Keratinocyte (primary cell): Measurements from ENCODE around the gene ANXA3. TPM values are rescaled to one million over a fixed set of nuclear protein-coding genes. Genes with fewer than 3 reads are reported as not detected.

Experiments used
- DNase-seq: peaks from one replicate; pipeline ENCODE4 v3.0.0-alpha.2; 2011; ENCODE audit warnings: low read depth, missing footprints, low spot score
- FAIRE-seq: peaks from 2 replicates; lab custom pipeline; 2011; peaks lifted over from hg19 to GRCh38; lab: Jason Lieb, UNC
- H2AFZ ChIP-seq: 2 replicates; pipeline ENCODE4 v1.6.0; 2012; ENCODE audit warnings: low read length, control low read depth, inconsistent platforms; ENCODE audit not compliant: control insufficient read depth
- H3K27ac ChIP-seq: 2 replicates; pipeline ENCODE4 v1.5.1; 2011; ENCODE audit warnings: low read length; ENCODE audit not compliant: control insufficient read depth, insufficient read depth
- H3K27me3 ChIP-seq: 3 replicates; pipeline ENCODE4 v1.6.0; 2011; ENCODE audit warnings: low read length; ENCODE audit not compliant: control insufficient read depth, insufficient read depth; ENCODE audit errors: extremely low read depth
- H3K36me3 ChIP-seq, 2 experiments: 2 replicates in 1 of 2; 3 replicates in 1 of 2; pipeline ENCODE4 v1.5.1; 2011; ENCODE audit warnings: low read length in 2 of 2, mild to moderate bottlenecking in 1 of 2; ENCODE audit not compliant: control insufficient read depth in 2 of 2, insufficient read depth in 2 of 2; ENCODE audit errors: extremely low read depth in 1 of 2
- H3K4me1 ChIP-seq: 3 replicates; pipeline ENCODE4 v1.5.1; 2011; ENCODE audit warnings: low read length; ENCODE audit not compliant: control insufficient read depth, insufficient read depth; ENCODE audit errors: extremely low read depth
- H3K4me2 ChIP-seq: 3 replicates; pipeline ENCODE4 v1.6.0; 2011; ENCODE audit warnings: low read depth, low read length; ENCODE audit not compliant: control insufficient read depth, insufficient read depth; ENCODE audit errors: extremely low read depth
- H3K4me3 ChIP-seq, 3 experiments: fragments of 200-600 bp in 1 of 3; sonication (generic) in 1 of 3; 2 replicates in 2 of 3; 3 replicates in 1 of 3; pipeline ENCODE4 v1.5.1; 2011 to 2016; ENCODE audit warnings: low read length in 3 of 3, mild to moderate bottlenecking in 3 of 3, control low read depth in 2 of 3, inconsistent platforms in 1 of 3, low read depth in 1 of 3, mixed read lengths in 1 of 3, mixed run types in 1 of 3, moderate library complexity in 1 of 3; ENCODE audit not compliant: control insufficient read depth in 2 of 3, insufficient read depth in 2 of 3; ENCODE audit errors: extremely low read depth in 1 of 3
- H3K79me2 ChIP-seq: 2 replicates; pipeline ENCODE4 v1.6.0; 2012; ENCODE audit warnings: low read length; ENCODE audit not compliant: control insufficient read depth, insufficient read depth
- H3K9ac ChIP-seq: 3 replicates; pipeline ENCODE4 v1.6.0; 2011; ENCODE audit warnings: low read length; ENCODE audit not compliant: control insufficient read depth, insufficient read depth; ENCODE audit errors: extremely low read depth
- H3K9me1 ChIP-seq: 3 replicates; pipeline ENCODE4 v1.6.0; 2011; ENCODE audit warnings: low read length; ENCODE audit not compliant: control insufficient read depth, insufficient read depth; ENCODE audit errors: extremely low read depth
- H3K9me3 ChIP-seq: 2 replicates; pipeline ENCODE4 v1.5.1; 2012; ENCODE audit warnings: low read depth, low read length; ENCODE audit not compliant: control insufficient read depth
- H4K20me1 ChIP-seq: 3 replicates; pipeline ENCODE4 v1.6.0; 2011; ENCODE audit warnings: low read length; ENCODE audit not compliant: control insufficient read depth, insufficient read depth; ENCODE audit errors: extremely low read depth
- EZH2 ChIP-seq: IDR thresholded peaks from one replicate; pipeline ENCODE4 v1.6.1; 2012; ENCODE audit warnings: inconsistent platforms, mild to moderate bottlenecking, low read length, moderate library complexity
- dilution Hi-C: fragments of 300-500 bp; cut with MboI; formaldehyde crosslinking; loops from one replicate; pipeline ENCODE4 v1.7.0; 2020; ENCODE audit warnings: low sequenced_read_pairs; ENCODE audit not compliant: extremely low pct_ligation_motif_present
- polyA plus RNA-seq, 5 experiments: library from polyadenylated mRNA; depleted of rRNA in 3 of 5; stranded (reverse) in 3 of 5; stranded (forward) in 1 of 5; unstranded in 1 of 5; fragments of >200 nt; gene quantifications; 1 replicate in 1 of 5; 2 replicates in 3 of 5; 3 replicates in 1 of 5; pipeline versions ENCODE4 v1.2.1 to v1.2.3, GENCODE V29; 2011 to 2012; ENCODE audit warnings: missing spikeins in 2 of 5, low read depth in 1 of 5, low replicate concordance in 1 of 5
- TF ChIP-seq, protein P1 (sequence below), 3 experiments: IDR thresholded peaks in 1 of 3; conservative IDR thresholded peaks in 1 of 3; optimal IDR thresholded peaks in 1 of 3; 2 replicates in 2 of 3; 3 replicates in 1 of 3; pipeline versions ENCODE3 to v1.5.1; 2011; ENCODE audit warnings: low read length in 3 of 3, mild to moderate bottlenecking in 3 of 3, moderate library complexity in 2 of 3, control low read depth in 1 of 3, inconsistent platforms in 1 of 3; ENCODE audit not compliant: insufficient read depth in 2 of 3; ENCODE audit errors: extremely low read depth in 1 of 3

Gene ANXA3
- polyA plus RNA-seq, 1 donor (not counting 4 experiments of a cell fraction or from before 2014, with no cell fraction given): 463 TPM

DNA sequence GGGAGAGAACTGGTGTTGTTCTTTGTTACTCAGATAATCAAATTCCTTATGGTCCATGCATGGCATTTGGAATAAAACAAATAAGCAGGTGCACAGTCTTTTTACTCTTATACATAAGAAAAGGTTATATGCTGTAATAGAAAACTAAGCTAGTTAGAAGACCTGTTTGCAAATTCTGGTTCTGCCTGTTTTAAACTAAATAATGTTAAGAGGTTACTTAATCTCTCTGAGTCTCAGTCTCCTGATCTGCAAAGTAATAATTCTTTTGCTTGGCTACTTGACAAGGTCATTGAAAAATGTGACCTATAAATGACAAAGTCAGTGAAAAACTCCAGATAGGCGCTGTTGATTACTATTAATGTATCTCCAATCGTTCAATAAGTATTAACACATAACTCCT is 42.5 kb upstream of the ANXA3 start:
- FAIRE-seq: no peak
- H3K36me3 ChIP-seq: peaks cover 0 to 6% of the 10 kb centered on the region in 2 experiments
- no peak overlapping the region for H3K4me2 ChIP-seq
- dilution Hi-C loops: no loop called here
- H4K20me1 ChIP-seq: no peaks in the 10 kb centered on the region
- TF ChIP-seq, protein P1, sequence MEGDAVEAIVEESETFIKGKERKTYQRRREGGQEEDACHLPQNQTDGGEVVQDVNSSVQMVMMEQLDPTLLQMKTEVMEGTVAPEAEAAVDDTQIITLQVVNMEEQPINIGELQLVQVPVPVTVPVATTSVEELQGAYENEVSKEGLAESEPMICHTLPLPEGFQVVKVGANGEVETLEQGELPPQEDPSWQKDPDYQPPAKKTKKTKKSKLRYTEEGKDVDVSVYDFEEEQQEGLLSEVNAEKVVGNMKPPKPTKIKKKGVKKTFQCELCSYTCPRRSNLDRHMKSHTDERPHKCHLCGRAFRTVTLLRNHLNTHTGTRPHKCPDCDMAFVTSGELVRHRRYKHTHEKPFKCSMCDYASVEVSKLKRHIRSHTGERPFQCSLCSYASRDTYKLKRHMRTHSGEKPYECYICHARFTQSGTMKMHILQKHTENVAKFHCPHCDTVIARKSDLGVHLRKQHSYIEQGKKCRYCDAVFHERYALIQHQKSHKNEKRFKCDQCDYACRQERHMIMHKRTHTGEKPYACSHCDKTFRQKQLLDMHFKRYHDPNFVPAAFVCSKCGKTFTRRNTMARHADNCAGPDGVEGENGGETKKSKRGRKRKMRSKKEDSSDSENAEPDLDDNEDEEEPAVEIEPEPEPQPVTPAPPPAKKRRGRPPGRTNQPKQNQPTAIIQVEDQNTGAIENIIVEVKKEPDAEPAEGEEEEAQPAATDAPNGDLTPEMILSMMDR (optimal IDR thresholded peaks at IDR 0.05 in 1 of 3, IDR thresholded peaks at IDR 0.05 in 1 of 3, conservative IDR thresholded peaks at IDR 0.05 in 1 of 3; ENCODE audit: extremely low read depth in 1 of 3, insufficient read depth in 2 of 3, low read length in 3 of 3): no peak
- no peak for TF ChIP-seq EZH2
- H3K9ac ChIP-seq: no peak overlapping the region
- no peak overlapping the region for H3K4me3 ChIP-seq
- H3K9me1 ChIP-seq: no peaks in the 10 kb centered on the region
- DNase-seq: no peak
- no peaks in the 10 kb centered on the region for H3K9me3 ChIP-seq
- no peaks in the 10 kb centered on the region for H3K79me2 ChIP-seq
- no peaks in the 10 kb centered on the region for H3K4me1 ChIP-seq
- no peak overlapping the region for H2AFZ ChIP-seq
- no peaks in the 10 kb centered on the region for H3K27me3 ChIP-seq
- no peak overlapping the region for H3K27ac ChIP-seq

DNA sequence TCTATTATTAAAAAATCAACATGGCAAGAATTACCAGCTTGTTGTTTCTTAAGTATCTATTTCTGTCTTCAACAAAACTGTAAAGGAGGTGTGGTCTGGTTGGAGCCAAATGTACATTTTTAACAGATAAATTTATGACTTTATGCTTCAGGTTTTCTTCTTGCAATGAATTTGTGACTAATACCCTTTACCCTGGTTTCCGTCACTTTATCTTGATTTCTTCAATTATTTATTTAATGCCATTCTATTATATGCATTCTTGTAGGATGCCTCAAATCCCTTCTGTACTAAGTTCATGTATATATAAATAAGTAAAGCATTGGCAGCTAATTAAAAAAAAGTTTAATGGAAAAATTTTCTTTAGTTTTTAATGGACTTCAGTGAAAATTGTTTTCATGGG is 41.5 kb upstream of the ANXA3 start:
- no peak for DNase-seq
- Histone ChIP-seq H4K20me1 (no peaks in the 10 kb centered on the region), H3K27ac (no peak overlapping the region), H3K9me1 (no peaks in the 10 kb centered on the region), H3K4me1 (no peaks in the 10 kb centered on the region), H3K9ac (no peak overlapping the region), H3K9me3 (no peaks in the 10 kb centered on the region), H3K4me3 (no peak overlapping the region), H3K36me3 (peaks cover 0 to 6% of the 10 kb centered on the region in 2 experiments), H3K79me2 (no peaks in the 10 kb centered on the region), H3K27me3 (no peaks in the 10 kb centered on the region), H2AFZ (no peak overlapping the region), H3K4me2 (no peak overlapping the region)
- TF ChIP-seq, protein P1 (optimal IDR thresholded peaks at IDR 0.05 in 1 of 3, IDR thresholded peaks at IDR 0.05 in 1 of 3, conservative IDR thresholded peaks at IDR 0.05 in 1 of 3; ENCODE audit: extremely low read depth in 1 of 3, insufficient read depth in 2 of 3, low read length in 3 of 3): no peak
- no peak for TF ChIP-seq EZH2
- FAIRE-seq: no peak
- dilution Hi-C loops: no loop called here
